GM03348 (cell line): ENCODE results near the gene JAZF1.

Experiments used
- DNase-seq: peaks from one replicate; pipeline ENCODE4 v3.0.0; 2012; ENCODE audit warnings: low spot score

The JAZF1 gene

DNA sequence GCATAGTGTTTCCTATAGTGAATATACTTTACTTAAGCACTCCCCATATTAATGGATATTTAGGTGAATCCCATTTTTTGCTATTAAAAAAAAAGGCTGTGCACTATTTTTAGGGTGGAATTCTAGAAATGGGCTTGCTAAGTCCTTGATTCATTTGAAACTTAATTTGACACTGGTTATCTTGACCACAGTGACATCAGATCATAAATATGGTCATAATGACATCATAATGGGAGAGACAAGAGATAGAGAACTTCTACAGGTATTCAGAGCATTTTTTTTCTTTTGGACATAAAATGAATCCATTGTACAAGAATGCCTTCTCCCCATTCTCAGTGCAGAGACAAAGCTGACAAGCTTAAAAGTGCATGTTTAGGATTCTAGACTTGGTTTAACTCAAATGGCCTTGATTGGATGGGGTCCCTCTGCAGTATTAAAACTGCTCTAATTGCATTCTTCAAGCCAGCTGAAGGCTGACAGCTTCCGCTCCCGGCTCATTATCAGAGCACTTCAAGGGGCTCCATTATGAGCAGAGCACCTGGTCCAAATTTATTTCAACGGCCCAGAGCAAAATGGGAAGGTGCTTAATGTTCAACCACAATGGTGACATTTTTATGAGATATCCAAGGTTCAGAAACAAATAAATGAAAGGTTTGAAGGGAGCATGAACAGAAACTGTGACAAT is 104.8 kb downstream of the JAZF1 start:
- DNase-seq = no peak

- DNase-seq = no peak
Measured at GRCh38 chr7:28072876-28073514, 107.6 kb downstream of the JAZF1 start.

DNA sequence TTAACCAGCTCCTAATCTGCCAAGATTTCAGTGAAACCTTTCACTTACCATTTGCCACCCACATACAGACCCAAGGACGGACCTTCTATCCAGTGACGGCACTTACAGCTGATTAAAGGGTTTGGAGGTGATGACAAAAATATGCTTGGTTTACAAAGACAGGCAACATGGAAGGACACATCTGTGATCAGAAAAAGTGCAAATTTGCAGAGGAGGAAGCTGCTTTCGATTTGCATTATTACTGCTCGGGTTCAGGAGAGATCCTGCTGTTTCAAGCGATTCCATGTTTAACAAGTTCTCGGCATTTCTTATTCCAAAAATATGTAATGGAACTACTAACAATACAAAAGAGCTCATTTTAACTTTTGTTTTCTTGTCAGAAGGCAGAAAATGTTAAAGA is 109.0 kb downstream of the JAZF1 start:
- DNase-seq = no peak

DNA sequence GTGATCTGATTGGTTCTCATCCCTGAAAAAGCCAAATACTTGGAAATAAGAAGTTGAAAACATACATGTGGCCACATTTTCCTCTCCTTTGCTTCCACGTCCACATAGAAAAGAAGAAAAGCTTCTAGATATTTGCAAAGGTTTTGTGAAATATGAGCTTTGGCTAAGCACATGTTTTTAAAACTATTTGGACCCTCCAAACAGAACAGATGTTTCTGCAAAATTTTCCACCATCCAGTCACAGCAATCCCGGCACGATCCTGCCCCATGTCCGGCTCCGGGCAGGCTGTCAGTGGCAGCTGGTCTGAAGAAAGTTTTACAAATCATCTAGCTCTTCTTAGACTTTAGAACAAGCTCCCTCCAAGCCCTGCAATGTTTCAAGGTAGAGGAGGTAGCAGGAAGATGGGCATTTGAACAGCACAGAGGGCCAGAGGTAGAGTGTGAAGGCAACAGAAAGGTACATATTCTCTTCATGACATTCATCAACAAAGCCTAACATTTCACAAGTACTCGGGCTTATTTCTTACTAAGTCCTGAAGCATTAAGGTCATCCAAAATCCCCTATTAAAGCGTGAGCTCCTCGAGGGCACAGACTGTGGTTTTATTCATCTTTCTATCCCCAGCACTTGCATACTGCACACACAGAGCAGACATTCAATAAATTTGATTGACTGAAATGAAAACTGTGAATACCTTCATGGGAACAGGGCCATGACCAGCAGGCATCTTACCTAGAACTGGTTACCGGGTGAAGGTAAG is 110.1 kb downstream of the JAZF1 start:
- DNase-seq = peak; percentile 54

DNA sequence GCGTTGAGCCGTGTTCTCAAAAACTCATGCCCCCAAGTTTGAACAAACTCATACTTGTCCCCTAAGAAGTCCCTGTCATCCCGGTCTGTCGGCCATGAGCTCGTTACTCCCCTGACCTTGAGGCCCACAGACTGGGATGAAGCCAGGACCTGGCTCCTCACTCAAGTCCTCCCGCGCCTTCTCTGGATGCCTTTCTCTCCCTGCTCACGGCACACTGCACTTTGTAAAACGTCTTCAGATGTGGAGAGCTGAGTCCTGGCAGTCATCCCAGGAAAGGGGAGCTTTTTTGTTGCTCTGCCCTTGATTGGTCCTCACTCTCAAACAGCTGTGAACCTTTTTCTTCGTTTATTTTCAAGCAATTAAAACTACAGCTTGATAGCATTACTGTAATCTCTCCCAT is 110.8 kb downstream of the JAZF1 start:
- peak; percentile 75 for DNase-seq

- no peak for DNase-seq
Measured at GRCh38 chr7:28069388-28069787, 111.2 kb downstream of the JAZF1 start.

GRCh38 chr7:28068811-28069216 is 111.8 kb downstream of the JAZF1 start:
- DNase-seq = peak; percentile 51

DNA sequence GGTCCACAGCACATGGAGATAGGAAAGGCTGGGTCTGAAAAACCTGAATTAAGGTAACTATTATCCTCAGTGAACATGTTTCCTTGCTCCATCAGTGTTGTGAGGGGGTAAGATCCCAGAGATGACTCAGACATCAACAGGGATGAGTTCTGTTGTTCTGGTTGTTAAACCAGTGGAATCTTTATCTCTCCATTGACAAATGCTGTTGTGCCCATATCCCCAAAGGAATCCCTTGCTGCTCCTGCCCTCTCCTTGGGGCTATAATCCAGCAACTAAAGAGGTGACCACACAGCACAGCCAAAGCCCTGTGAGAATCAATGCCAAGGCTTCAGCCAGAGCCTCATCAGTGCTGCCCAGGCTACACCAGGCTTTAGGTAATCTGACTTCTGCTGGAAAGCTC is 113.4 kb downstream of the JAZF1 start:
- DNase-seq = no peak

- no peak for DNase-seq
Measured at GRCh38 chr7:28065721-28066285, 114.8 kb downstream of the JAZF1 start.

GRCh38 chr7:28065308-28065707 is 115.3 kb downstream of the JAZF1 start:
- DNase-seq = peak; percentile 47

DNA sequence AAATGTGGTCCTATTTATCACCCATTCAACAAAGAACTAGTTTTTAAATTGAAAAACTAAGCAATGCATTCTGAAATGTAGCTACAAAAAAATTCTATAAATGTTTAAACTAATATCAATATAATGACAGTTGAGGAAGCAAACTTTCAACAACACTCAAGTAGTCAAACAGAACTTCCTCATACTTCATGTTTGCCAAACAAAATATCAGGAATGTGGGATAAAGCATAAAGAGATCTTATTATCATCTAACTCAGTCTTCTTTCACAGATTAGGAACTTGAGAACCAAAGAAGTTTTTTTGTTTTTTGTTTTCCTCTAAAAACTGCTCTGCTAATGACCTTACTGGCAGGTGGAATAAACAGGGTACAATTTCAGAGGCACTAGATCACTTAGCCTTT is 116.2 kb downstream of the JAZF1 start:
- no peak for DNase-seq

- peak; percentile 57 for DNase-seq
Measured at GRCh38 chr7:28062197-28062991, 118.2 kb downstream of the JAZF1 start.

DNA sequence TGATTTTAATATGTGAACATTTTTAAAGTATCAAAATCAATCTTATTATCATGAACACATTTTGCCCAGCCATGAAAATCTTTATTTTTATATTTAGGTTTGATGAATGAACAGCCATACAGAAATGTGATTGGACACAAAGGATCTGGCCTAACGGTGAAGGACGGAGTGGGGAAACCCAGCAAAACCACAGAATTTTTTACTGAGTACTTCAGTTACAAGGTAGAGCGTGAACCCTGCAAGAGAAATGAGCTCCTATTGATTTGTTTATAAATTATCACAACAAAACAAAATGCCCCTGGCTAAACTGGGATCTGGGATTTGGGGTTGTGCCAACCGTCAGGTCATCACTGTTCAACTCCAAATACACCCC is 118.8 kb downstream of the JAZF1 start:
- DNase-seq = no peak

GRCh38 chr7:28060371-28060950 is 120.1 kb downstream of the JAZF1 start:
- DNase-seq = no peak

DNA sequence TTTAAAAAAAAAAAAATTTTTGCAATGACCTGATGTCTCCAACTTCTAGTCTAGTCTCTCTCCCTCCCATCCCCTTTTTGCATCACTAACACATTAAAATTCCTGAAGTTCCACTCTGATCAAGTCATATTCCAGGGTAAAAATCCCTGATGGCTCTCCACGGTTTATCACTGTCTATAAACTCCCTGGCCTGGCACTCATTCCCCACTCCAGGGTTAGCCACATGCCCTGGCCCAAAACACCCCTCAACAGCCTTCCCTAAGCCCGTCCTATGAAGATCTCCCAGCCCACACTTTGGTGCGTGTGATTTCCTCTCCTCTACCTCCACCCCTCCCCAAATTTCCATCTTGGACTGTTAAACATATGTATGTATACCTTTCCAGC is 125.4 kb downstream of the JAZF1 start:
- DNase-seq = peak; percentile 43

DNA sequence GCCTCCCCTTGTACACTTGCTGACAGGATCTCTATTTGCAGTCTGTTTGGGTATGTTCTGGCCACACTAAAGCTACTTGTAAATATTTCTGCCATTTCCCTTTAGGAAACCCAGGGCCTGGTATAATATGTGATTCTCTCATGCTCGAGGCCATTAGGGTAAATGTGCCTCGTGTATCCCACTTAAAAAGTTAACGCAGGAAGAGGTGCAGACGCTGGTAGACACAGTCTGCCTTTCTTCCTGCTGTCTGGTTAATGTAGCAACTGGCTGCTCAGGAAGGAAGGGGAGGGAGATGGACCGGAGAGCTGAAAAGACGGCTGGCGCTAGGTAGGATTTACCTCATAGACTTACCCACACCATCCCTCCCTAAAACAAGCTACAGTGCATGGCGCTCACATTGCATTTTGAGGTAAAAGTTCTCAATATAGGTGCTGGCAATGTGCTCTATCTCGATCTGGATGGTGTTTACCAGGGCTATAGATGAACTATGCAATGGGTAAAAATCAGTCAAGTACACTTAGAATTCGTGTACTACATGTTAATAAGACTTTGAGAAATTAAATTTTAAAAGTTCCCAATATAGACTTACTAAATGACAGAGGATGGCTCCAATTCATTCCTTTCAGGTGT is 125.9 kb downstream of the JAZF1 start:
- no peak for DNase-seq

GRCh38 chr7:28052933-28053332 is 127.7 kb downstream of the JAZF1 start:
- no peak for DNase-seq

DNA sequence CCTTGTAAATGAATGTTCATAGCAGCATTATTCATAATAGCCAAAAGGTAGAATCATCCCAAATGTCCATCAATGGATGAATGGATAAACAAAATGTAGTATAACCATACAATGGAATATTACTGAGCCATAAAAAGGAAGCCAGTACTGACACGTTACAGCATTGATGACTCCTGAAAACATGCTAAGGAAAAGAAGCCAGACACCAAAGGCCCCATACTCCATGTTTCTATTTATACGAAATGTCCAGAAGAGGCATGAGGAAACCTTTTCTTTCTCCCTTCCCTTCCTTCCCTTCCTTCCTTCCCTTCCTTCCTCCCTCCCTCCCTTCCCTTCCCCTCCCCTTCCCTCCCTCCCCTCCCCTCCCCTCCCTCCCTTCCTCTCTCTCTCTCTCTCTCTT is 131.9 kb downstream of the JAZF1 start:
- no peak for DNase-seq

DNA sequence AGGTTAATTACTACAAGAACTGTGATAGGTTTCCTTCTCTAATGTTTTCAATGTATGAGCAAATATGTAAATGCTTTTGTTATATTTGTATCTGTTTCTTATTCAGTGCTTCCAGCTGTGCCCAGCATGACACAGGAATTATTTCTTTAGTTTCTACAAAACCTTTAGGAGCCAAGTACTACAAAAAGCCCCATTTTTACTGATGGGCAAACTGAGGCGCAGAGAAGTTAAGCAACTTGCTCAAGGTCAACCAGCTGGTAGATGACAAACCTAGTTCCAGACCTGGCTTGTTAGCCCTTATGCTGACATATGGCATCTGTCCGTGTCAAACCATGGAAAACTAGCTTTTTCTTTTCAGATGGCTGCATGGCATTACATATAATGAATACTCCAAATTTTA is 134.6 kb downstream of the JAZF1 start:
- DNase-seq = no peak

GRCh38 chr7:28045592-28045991 is 135.0 kb downstream of the JAZF1 start:
- no peak for DNase-seq

DNA sequence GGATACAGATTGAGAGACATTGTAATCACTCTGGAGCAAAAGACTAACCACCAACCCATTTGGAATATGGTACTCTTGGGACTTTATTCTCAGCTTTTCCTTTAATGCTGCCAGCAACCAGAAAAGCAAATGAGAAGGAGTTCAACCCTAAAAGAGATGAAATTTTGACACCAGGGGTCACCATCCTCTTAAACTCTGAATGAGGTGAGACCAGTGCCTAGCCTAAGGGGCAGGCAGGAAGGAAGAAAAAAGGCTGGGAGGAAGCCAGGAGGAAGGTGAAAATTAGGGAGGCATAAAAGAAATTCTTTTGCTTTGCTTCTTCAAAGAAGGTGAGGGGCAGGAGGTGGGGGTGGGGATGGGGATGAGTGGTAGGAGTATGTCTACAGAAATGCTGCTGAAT is 135.8 kb downstream of the JAZF1 start:
- no peak for DNase-seq
